ENCODE data around the gene ERVH48-1. TPM values are rescaled to one million over a fixed set of nuclear protein-coding genes. Genes with fewer than 3 reads are reported as not detected.

The ERVH48-1 gene
- 5.4 and 7.6 TPM in 2 replicates for total RNA-seq
- polyA plus RNA-seq = 14.8 and 26.9 TPM in 2 replicates

DNA sequence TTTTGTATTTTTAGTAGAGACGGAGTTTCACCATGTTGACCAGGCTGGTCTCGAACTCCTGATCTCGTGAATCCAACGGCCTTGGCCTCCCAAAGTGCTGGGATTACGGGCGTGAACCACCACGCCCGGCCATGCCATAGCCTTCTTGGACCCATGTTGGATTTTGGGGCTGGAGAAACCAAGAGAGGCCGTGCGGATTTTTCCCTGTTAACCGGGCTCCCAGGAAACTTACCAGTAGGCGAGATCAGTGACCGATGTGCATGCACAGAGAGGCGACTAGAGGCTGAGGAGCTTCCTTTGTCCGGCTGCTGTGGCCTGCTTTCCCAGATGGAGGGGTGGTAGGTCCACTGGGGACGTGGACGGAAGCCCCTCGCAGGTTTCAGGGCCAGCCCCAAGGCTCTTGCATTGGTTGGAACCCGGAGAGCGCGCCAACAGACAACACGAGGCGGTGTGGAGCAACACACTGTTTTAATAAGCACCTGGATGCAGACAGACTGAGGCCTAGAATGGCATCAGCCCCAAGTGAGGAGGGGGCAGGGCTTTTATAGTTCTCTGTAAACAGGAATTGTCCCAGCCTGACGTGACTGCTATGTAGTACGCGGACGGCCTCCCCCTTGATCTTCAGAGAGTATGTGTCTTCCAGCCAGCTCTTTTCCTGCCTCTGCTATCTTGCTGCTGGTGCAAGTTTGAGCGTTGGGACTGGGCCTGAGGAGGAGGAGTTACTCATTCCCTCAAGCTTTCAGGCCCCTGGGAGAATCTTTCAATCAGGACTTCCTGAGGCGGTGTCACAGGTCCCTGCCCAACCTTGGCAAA is at the start of gene ERVH48-1:
ERVH48-1 (minus strand) TSS at position 517 of the 813 bp plus-strand sequence. CDS start 6,624 bp downstream, outside the sequence.
- Histone ChIP-seq H3K79me2 (no peaks in the 10 kb centered on the region), H3K4me2 (peak within 1 kb of the TSS; percentile 53), H3K27me3 (no peaks in the 10 kb centered on the region), H3K36me3 (replicated peaks; ENCODE audit: insufficient read depth, low read depth) (no peaks in the 10 kb centered on the region), H3K27ac (no peak within 1 kb of the TSS), H3K9me2 (replicated peaks; ENCODE audit: insufficient read depth) (no peaks in the 10 kb centered on the region), H3K4me1 (ENCODE audit: insufficient read depth) (peaks cover 6% of the 10 kb centered on the region), H4K20me1 (ENCODE audit: insufficient read depth, poor library complexity, severe bottlenecking) (no peaks in the 10 kb centered on the region), H3K9me3 (ENCODE audit: low read depth) (no peaks in the 10 kb centered on the region), H3K4me3 (no peak within 1 kb of the TSS), H2AFZ (peak within 1 kb of the TSS; percentile 29)
- peak; percentile 55 for DNase-seq (ENCODE audit: low spot score)
- 75% methylated on average over 29 of the region's 29 CpGs for WGBS (ENCODE audit: low lambda C conversion rate, missing lambda C conversion rate)
- TF ChIP-seq, protein P1, sequence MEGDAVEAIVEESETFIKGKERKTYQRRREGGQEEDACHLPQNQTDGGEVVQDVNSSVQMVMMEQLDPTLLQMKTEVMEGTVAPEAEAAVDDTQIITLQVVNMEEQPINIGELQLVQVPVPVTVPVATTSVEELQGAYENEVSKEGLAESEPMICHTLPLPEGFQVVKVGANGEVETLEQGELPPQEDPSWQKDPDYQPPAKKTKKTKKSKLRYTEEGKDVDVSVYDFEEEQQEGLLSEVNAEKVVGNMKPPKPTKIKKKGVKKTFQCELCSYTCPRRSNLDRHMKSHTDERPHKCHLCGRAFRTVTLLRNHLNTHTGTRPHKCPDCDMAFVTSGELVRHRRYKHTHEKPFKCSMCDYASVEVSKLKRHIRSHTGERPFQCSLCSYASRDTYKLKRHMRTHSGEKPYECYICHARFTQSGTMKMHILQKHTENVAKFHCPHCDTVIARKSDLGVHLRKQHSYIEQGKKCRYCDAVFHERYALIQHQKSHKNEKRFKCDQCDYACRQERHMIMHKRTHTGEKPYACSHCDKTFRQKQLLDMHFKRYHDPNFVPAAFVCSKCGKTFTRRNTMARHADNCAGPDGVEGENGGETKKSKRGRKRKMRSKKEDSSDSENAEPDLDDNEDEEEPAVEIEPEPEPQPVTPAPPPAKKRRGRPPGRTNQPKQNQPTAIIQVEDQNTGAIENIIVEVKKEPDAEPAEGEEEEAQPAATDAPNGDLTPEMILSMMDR (IDR thresholded peaks at IDR 0.05; ENCODE audit: poor library complexity) = no peak
- TF ChIP-seq EZH2 (IDR thresholded peaks at IDR 0.05; ENCODE audit: borderline replicate concordance) = no peak
- no peak for TF ChIP-seq EZH2phosphoT487 (IDR thresholded peaks at IDR 0.05; ENCODE audit: low read depth, severe bottlenecking, unreplicated experiment)

DNA sequence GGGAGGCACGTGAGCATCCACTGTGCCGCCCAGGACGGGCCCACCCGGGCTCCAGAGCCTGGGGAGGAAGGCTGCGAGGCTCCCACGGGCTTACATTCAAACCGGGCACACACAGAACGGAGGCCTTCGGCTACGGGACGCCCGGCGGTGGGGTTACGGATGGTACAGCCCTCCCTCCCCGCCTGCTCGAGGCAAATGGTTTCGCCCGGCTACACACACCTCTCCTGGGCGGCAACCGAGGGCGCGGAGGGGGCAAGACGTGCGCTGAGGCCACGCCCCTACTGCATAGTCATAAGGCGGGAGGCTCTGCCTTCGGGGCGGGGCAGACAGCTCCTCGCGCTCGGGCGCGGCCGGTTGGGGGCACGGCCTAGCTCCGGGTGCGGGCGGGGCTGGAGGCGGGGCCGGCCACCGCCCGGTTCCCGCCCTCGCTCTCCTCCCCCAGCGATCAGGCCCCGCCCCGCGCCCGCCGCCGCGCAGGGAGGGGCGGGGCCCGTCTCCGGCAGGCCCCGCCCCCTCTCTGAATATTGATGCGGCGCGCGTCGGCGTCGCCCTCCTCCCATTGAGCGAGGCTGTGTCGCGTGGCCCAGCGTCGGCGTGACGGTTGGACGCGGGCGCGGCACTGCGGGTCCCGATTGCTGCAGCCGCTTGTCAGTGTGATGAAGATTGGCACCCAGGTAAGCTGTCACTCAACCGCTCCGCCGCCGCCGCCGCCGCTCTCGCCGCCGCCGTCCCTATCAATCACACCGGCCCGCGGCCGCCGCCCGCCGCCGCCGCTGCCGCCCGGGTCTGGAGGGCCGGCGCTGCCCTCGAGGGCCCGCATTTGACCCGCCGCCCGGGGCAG is 48.8 kb upstream of the ERVH48-1 start, which contains the start of gene PKNOX1:
PKNOX1 (plus strand) TSS at position 572 of the 841 bp plus-strand sequence. CDS start 29,820 bp downstream, outside the sequence.
- TF ChIP-seq, protein P1 (IDR thresholded peaks at IDR 0.05; ENCODE audit: poor library complexity) = no peak
- TF ChIP-seq EZH2phosphoT487 (IDR thresholded peaks at IDR 0.05; ENCODE audit: low read depth, severe bottlenecking, unreplicated experiment) (no peak), EZH2 (IDR thresholded peaks at IDR 0.05; ENCODE audit: borderline replicate concordance) (no peak)
- peaks cover 25% of the 10 kb centered on the region for H3K4me1 ChIP-seq (ENCODE audit: insufficient read depth)
- peak within 1 kb of the TSS; percentile 97 for H3K4me3 ChIP-seq
- H2AFZ ChIP-seq = peak within 1 kb of the TSS; percentile 79
- under 1% methylated on average over 25 of the region's 106 CpGs for WGBS (ENCODE audit: low lambda C conversion rate, missing lambda C conversion rate)
- H3K36me3 ChIP-seq (replicated peaks; ENCODE audit: insufficient read depth, low read depth) = no peaks in the 10 kb centered on the region
- peak; percentile 100 for DNase-seq (ENCODE audit: low spot score)
- no peaks in the 10 kb centered on the region for H4K20me1 ChIP-seq (ENCODE audit: insufficient read depth, poor library complexity, severe bottlenecking)
- peak within 1 kb of the TSS; percentile 100 for H3K27ac ChIP-seq
- H3K4me2 ChIP-seq = peak within 1 kb of the TSS; percentile 97
- no peaks in the 10 kb centered on the region for H3K9me3 ChIP-seq (ENCODE audit: low read depth)
- H3K9me2 ChIP-seq (replicated peaks; ENCODE audit: insufficient read depth) = no peaks in the 10 kb centered on the region
- H3K27me3 ChIP-seq = no peaks in the 10 kb centered on the region
- peaks cover 38% of the 10 kb centered on the region for H3K79me2 ChIP-seq

DNA sequence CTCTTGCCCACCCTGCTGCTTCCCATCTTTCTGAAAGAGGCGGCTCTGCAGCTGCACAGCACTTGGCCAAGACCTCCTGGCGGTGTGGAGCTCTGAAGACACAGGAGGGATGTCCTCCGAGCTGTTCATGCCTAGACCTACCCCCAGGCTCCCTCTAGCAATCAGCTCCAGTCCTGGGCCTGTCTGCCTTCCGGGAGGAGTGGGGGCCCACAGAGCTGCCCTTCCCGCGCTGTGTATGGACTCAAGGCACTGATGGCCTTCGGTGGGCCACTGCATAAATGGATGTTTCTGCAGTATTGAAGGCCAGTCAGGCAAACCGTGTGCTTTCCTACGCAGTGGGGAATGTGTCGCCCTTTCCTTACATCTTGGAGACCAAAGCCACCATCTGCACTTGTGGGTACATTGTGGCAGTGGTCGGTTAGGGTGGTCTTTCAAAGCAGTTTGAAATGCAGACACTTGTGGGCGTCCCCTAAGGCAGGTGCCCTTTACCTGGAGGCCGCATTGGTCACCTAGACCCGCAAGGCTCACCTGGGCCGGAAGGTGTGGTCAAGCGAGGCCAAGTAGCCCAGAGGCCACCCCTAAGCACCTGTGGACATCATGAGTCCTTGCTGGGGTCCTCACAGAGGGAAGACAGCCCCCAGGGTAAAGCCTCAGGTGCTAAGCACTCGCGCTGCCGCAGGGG is 48.0 kb upstream of the ERVH48-1 start:
- H3K4me3 ChIP-seq = no peak overlapping the region
- H4K20me1 ChIP-seq (ENCODE audit: insufficient read depth, poor library complexity, severe bottlenecking) = no peaks in the 10 kb centered on the region
- no peak for DNase-seq (ENCODE audit: low spot score)
- TF ChIP-seq, protein P1 (IDR thresholded peaks at IDR 0.05; ENCODE audit: poor library complexity) = no peak
- TF ChIP-seq EZH2 (IDR thresholded peaks at IDR 0.05; ENCODE audit: borderline replicate concordance) = no peak
- TF ChIP-seq EZH2phosphoT487 (IDR thresholded peaks at IDR 0.05; ENCODE audit: low read depth, severe bottlenecking, unreplicated experiment) = no peak
- no peaks in the 10 kb centered on the region for H3K27me3 ChIP-seq
- H3K36me3 ChIP-seq (replicated peaks; ENCODE audit: insufficient read depth, low read depth) = no peaks in the 10 kb centered on the region
- no peaks in the 10 kb centered on the region for H3K9me3 ChIP-seq (ENCODE audit: low read depth)
- peaks cover 30% of the 10 kb centered on the region for H3K79me2 ChIP-seq
- H3K9me2 ChIP-seq (replicated peaks; ENCODE audit: insufficient read depth) = no peaks in the 10 kb centered on the region
- peak overlapping the region; percentile 82 for H3K4me2 ChIP-seq
- 75% methylated on average over 19 of the region's 19 CpGs for WGBS (ENCODE audit: low lambda C conversion rate, missing lambda C conversion rate)
- peaks cover 25% of the 10 kb centered on the region for H3K4me1 ChIP-seq (ENCODE audit: insufficient read depth)
- H2AFZ ChIP-seq = peak overlapping the region; percentile 31
- H3K27ac ChIP-seq = peak overlapping the region; percentile 85

All from hepatocyte (in vitro differentiated cells).